Heart left ventricle (tissue), 16 donors: ENCODE data around the gene SLC7A7. TPM values are rescaled to one million over a fixed set of nuclear protein-coding genes. Genes with fewer than 3 reads are reported as not detected.
"Not testable (repeated sequence)": the region's sequence is repeated elsewhere in the genome, so short reads cannot be mapped to it uniquely, and the experiment has no call there.

Experiments
- ATAC-seq, 4 donors: fragments of 200-7000 bp; cut with Tn5 transposase; one replicate each; pipeline ENCODE4 v1.9.1; 2020 to 2022; ENCODE audit warnings: moderate library complexity in 4 of 4, mild to moderate bottlenecking in 3 of 4, moderate number of reproducible peaks in 1 of 4
- DNase-seq, 5 donors: peaks; one replicate each; pipeline ENCODE4 v3.0.0-alpha.2; 2020
- H3K27ac ChIP-seq, 12 donors: fragments of 200-600 bp; sonication (generic) in 4 of 12; one replicate each; pipeline versions ENCODE4 v1.5.0 to v1.8.0; 2016 to 2022; ENCODE audit warnings: mild to moderate bottlenecking in 2 of 12
- H3K27me3 ChIP-seq, 9 donors: fragments of 200-600 bp; sonication (generic) in 2 of 9; one replicate each; pipeline versions ENCODE4 v1.5.1 to v1.8.0; 2016 to 2022; ENCODE audit warnings: mild to moderate bottlenecking in 3 of 9
- H3K36me3 ChIP-seq, 9 donors: fragments of 200-600 bp; sonication (generic) in 2 of 9; one replicate each; pipeline versions ENCODE4 v1.5.0 to v1.8.0; 2018 to 2022; ENCODE audit warnings: mild to moderate bottlenecking in 2 of 9
- H3K4me1 ChIP-seq, 12 donors: fragments of 200-600 bp; sonication (generic) in 4 of 12; one replicate each; pipeline versions ENCODE4 v1.5.0 to v1.8.0; 2016 to 2022; ENCODE audit warnings: mild to moderate bottlenecking in 3 of 12
- H3K4me3 ChIP-seq, 12 donors: fragments of 200-600 bp; sonication (generic) in 4 of 12; one replicate each; pipeline versions ENCODE4 v1.5.0 to v1.8.0; 2017 to 2022; ENCODE audit warnings: mild to moderate bottlenecking in 9 of 12, moderate library complexity in 4 of 12
- H3K9me3 ChIP-seq, 12 donors: fragments of 200-600 bp; sonication (generic) in 4 of 12; one replicate each; pipeline versions ENCODE4 v1.5.0 to v1.8.0; 2016 to 2022; ENCODE audit warnings: mild to moderate bottlenecking in 1 of 12
- POLR2A ChIP-seq, 2 donors: fragments of 450-650 bp; IDR thresholded peaks; one replicate each; pipeline ENCODE4 v1.6.1; 2017; ENCODE audit warnings: antibody characterized with exemption in 2 of 2, mild to moderate bottlenecking in 2 of 2, moderate library complexity in 2 of 2
- WGBS, 4 donors: extraction: QIAGEN DNeasy Blood & Tissue Kit in 2 of 4; methylation state at CpG; one replicate each; pipeline versions ENCODE4 v1.1.5 to v1.1.7; 2013 to 2018; 5-methylcytosine and 5-hydroxymethylcytosine counted together
- intact Hi-C, 10 donors: fragments of 100-400 bp; cut with DNase I; formaldehyde crosslinking; loops; one replicate each; pipeline versions ENCODE4 v1.11.1 to v1.14.2; 2022
- polyA plus RNA-seq, 2 donors: library from polyadenylated mRNA; stranded (reverse); fragments of 200-250 nt; gene quantifications; one replicate each; pipeline ENCODE4 v1.2.3, GENCODE V29; 2013
- total RNA-seq, 9 donors: library from RNA; depleted of rRNA in 2 of 9; stranded (reverse); fragments of >200 nt in 2 of 9; fragmentation: NEBNext Ultra II Directional in 3 of 9; extraction: Animal tissue kit (Norgen Biotek cat#: 25700) in 3 of 9; gene quantifications; one replicate each; pipeline versions ENCODE4 v1.1.0 to v1.2.4, GENCODE V29; 2016 to 2023
- TF ChIP-seq, protein P1 (sequence below), 12 donors: fragments of 200-600 bp; sonication (generic) in 4 of 12; IDR thresholded peaks; one replicate each; pipeline versions ENCODE4 v1.5.0 to v1.8.0; 2018 to 2022; ENCODE audit warnings: antibody characterized with exemption in 12 of 12, mild to moderate bottlenecking in 5 of 12
- donor health status: ischemic (EF 13 %, LVEDD 7.1; RV severe dilation, severe dysfunction).
- donor health status: healthy with polysubstance abuse.
- donor health status: DM: no; HTN: yes; CAD: no.
- donor health status: DM: no; HTN: no; CAD: no.
- donor health status: ischemic (EF 25% LVEDD 6.9; RV normal size, moderate dysfunction).
- donor health status: ischemic (EF 25% LVEDD 5.7; RV mildly dilated, moderate dysfunction).
- donor health status: healthy.
- donor health status: DM: yes; HTN: yes; CAD: no.
- donor health status: ischemic (EF 35%, LVEDD 5.7; RV mildly dilated, moderate dysfunction).
- donor health status: nonischemic (EF 11% LVEDD 7.7; RV severe dilation, severe dysfunction).
- donor health status: DM: yes; HTN: yes; CAD: no.
- donor health status: PGD.
- donor health status: ischemic (EF 29% LVEDD 5.4; RV normal size, mild dysfunction).
- donor health status: nonischemic (EF 23%, LVEDD 6.1; RV moderate dilation, normal function).

SLC7A7 gene
- total and polyA plus RNA-seq, 11 donors, result 1.3 to 28.0 (median 3.8) TPM

DNA sequence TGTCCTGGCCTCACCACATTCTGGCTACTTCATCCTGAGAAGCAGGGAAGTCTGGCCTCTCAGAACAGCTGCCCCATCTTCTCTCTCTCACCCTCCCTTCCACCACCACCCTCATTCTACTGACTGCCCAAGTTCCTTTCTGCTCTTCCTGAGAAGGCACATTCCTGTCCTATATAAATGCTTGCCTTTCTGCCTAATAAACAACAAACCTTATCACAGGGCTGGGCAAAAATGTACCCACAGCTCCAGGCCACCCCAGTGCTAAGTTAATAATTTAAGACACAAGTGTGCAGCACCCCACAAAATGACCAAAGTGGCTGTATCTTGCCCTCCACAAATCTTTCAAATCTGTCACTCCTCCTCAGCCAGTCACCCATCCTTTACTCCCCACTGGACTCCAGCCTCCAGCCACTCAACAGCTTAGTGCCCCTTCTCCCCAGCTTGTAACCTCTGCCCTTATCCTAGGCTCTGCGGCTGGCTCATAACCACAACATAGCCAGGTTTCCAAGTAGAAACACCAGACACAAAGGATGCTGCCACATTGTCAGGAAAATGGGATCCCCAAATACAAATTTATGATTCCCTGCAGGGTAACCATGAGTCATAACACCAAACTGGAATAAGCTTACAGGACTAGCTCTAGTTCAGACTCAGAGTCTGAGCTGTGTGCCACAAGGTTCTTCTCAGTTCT lies 33.8 kb downstream of the SLC7A7 start:
- peak overlapping the region in 1 of 12 donors; percentile 61 for H3K27ac ChIP-seq
- H3K9me3 ChIP-seq, result no peaks in the 10 kb centered on the region
- H3K4me1 ChIP-seq, result peaks cover 0 to 62% (median 0%) of the 10 kb centered on the region in 12 donors
- H3K36me3 ChIP-seq, result peaks cover 0 to 1% (median 0%) of the 10 kb centered on the region in 9 donors
- intact Hi-C loops, result no loop called here
- no peaks in the 10 kb centered on the region for H3K27me3 ChIP-seq
- ATAC-seq, result peak in 1 of 4 donors; percentile 11
- WGBS, 4 donors, result 0 to 6% (median 0%) methylated on average over 1 of the region's 1 CpG
- no peak for DNase-seq
- no peak overlapping the region for H3K4me3 ChIP-seq
- no peak for TF ChIP-seq POLR2A (IDR thresholded peaks at IDR 0.05)
- TF ChIP-seq, protein P1, sequence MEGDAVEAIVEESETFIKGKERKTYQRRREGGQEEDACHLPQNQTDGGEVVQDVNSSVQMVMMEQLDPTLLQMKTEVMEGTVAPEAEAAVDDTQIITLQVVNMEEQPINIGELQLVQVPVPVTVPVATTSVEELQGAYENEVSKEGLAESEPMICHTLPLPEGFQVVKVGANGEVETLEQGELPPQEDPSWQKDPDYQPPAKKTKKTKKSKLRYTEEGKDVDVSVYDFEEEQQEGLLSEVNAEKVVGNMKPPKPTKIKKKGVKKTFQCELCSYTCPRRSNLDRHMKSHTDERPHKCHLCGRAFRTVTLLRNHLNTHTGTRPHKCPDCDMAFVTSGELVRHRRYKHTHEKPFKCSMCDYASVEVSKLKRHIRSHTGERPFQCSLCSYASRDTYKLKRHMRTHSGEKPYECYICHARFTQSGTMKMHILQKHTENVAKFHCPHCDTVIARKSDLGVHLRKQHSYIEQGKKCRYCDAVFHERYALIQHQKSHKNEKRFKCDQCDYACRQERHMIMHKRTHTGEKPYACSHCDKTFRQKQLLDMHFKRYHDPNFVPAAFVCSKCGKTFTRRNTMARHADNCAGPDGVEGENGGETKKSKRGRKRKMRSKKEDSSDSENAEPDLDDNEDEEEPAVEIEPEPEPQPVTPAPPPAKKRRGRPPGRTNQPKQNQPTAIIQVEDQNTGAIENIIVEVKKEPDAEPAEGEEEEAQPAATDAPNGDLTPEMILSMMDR (IDR thresholded peaks at IDR 0.05), result no peak

DNA sequence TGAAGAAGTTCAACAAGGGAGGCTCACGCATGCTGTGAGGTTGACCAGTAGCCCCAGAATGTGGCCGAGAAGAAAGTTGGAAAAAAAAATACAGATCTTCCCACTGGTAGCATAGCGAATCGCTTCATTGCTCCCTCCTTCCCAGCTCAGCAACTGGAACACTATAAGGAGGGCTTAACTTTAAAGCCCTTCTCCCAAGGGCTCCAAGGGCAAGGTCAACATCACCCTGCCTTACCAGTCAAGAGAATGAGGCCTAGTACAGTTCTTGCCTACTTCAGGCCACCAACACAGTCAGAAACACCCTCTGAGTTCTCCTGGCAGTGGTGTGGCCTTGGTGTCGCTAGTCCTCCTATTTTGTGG lies 34.3 kb downstream of the SLC7A7 start:
- no peak for TF ChIP-seq POLR2A (IDR thresholded peaks at IDR 0.05)
- TF ChIP-seq, protein P1 (IDR thresholded peaks at IDR 0.05), result no peak
- WGBS, 4 donors, result 89 to 96% (median 94%) methylated on average over 5 of the region's 5 CpGs
- H3K27me3 ChIP-seq, result no peaks in the 10 kb centered on the region
- H3K4me1 ChIP-seq, result peaks cover 0 to 62% (median 0%) of the 10 kb centered on the region in 12 donors
- peaks cover 0 to 7% (median 0%) of the 10 kb centered on the region in 9 donors for H3K36me3 ChIP-seq
- intact Hi-C loops, result no loop called here
- H3K9me3 ChIP-seq, result no peaks in the 10 kb centered on the region
- no peak overlapping the region for H3K4me3 ChIP-seq
- DNase-seq (no peak), ATAC-seq (no peak)
- H3K27ac ChIP-seq, result peak overlapping the region in 1 of 12 donors; percentile 61

DNA sequence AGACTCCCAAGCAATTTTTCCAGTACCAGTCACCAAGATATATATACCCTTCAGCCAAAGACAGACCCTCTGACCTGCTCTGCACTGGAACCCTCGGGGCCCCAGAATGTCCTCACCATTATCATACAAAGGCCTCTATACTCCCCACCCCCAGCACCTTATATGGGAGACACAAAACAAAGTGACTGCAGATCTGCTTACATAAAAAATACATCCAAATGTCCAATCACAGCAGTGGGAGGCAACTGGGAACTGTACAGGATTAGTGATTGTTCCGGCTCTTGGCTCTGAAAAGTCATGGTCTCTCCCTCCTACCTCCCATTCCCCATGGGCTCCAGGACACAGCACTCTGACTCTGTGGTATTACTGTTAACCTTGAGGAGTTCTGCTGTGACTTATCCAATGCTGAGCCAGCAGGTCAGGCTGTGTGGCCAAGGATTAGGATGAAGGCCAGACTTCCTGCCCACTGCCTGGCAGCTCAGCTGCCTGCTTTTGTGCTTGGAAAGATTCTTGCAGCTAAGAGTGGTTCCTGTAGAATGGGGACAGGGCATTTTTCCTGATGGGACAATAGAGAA lies 35.0 kb downstream of the SLC7A7 start:
- TF ChIP-seq, protein P1 (IDR thresholded peaks at IDR 0.05), result no peak
- no peak for TF ChIP-seq POLR2A (IDR thresholded peaks at IDR 0.05)
- H3K27ac ChIP-seq, result peak overlapping the region in 2 of 12 donors; percentile 19 to 61
- intact Hi-C loops, result no loop called here

DNA sequence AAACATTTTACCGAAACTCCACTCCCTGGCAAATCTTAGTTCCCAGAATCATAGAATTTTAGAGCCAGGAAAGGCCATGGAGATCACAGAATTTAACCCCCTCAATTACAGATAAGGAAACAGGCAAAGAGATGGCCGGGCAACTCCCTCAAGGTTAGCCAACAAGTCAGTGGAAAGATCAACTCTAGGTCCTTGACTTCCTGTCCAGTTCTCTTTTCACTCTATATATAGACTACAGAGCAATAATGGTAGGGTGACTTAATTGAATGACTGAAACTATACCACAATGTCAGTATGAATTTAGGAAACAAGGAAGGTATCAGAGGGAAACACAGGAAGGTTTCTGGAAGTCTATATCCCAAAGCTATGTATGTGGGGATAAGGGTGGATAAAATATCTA lies 37.2 kb downstream of the SLC7A7 start:
- H3K27me3 ChIP-seq, result no peaks in the 10 kb centered on the region
- intact Hi-C loops, result loop anchor here in 1 of 10 donors (10.0 kb wide), 1 partner anchor 77 kb away; no protein-coding TSS in a partner anchor
- H3K4me3 ChIP-seq, result no peak overlapping the region
- peaks cover 0 to 34% (median 10%) of the 10 kb centered on the region in 9 donors for H3K36me3 ChIP-seq
- TF ChIP-seq POLR2A (IDR thresholded peaks at IDR 0.05), result no peak
- ATAC-seq (peak in 2 of 4 donors; percentile 25 to 49), DNase-seq (no peak)
- H3K4me1 ChIP-seq, result peaks cover 0 to 49% (median 0%) of the 10 kb centered on the region in 12 donors
- WGBS, 4 donors, result 72 to 88% (median 75%) methylated on average over 2 of the region's 2 CpGs
- no peaks in the 10 kb centered on the region for H3K9me3 ChIP-seq
- no peak overlapping the region for H3K27ac ChIP-seq

More for the DNA sequence above, 35.0 kb downstream of the SLC7A7 start:
- Histone ChIP-seq H3K4me1 (peaks cover 0 to 62% (median 0%) of the 10 kb centered on the region in 12 donors), H3K4me3 (no peak overlapping the region), H3K36me3 (peaks cover 0 to 14% (median 0%) of the 10 kb centered on the region in 9 donors), H3K9me3 (no peaks in the 10 kb centered on the region), H3K27me3 (no peaks in the 10 kb centered on the region)
- peak in 1 of 5 donors; percentile 31 for DNase-seq
- peak in 3 of 4 donors; percentile 40 to 43 (median 43) for ATAC-seq
- WGBS, 4 donors, result 65 to 89% (median 66%) methylated on average over 1 to 2 of the region's 2 CpGs

DNA sequence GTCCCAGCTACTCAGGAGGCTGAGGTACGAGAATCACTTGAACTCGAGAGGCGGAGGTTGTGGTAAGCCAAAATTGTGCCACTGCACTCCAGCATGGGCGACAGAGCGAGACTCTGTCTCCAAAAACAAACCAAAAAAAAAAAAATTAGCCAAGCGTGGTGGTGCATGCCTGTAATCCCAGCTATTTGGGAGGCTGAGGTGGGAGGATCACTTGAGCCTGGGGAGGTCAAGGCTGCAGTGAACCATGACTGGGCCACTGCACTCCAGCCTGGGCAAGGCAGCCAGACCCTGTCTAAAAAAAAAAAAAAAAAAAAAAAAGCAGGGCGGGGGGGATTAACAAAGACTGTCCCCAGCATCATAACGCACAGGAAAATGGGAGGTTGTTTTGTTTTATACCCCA lies 38.4 kb downstream of the SLC7A7 start:
- not testable (repeated sequence) for H3K9me3 ChIP-seq, H3K4me3 ChIP-seq, DNase-seq, H3K27me3 ChIP-seq, ATAC-seq, H3K27ac ChIP-seq
- Histone ChIP-seq H3K36me3 (peaks cover 0 to 46% (median 21%) of the 10 kb centered on the region in 9 donors), H3K4me1 (peaks cover 0 to 38% (median 0%) of the 10 kb centered on the region in 12 donors)
- intact Hi-C loops, result loop anchor here in 1 of 10 donors (10.0 kb wide), 1 partner anchor 78 kb away; no protein-coding TSS in a partner anchor
- WGBS, 4 donors, result 88 to 99% (median 94%) methylated on average over 8 of the region's 8 CpGs
